SU-DHL-6 (cell line): ENCODE measurements around the gene RAB26.
"Not testable (repeated sequence)": the region's sequence is repeated elsewhere in the genome, so short reads cannot be mapped to it uniquely, and the experiment has no call there.

ENCODE experiments used
- EZH2phosphoT487 ChIP-seq: fragments of 200-600 bp; sonication (generic), shearing (Covaris generic); conservative IDR thresholded peaks from 2 replicates; pipeline ENCODE4 v1.6.1; 2018; ENCODE audit warnings: mild to moderate bottlenecking, antibody characterized with exemption, low read length, moderate library complexity, mixed read lengths
- TF ChIP-seq, protein P1 (sequence below): fragments of 200-600 bp; sonication (generic); IDR thresholded peaks from one replicate; pipeline ENCODE4 v1.5.1; 2017; ENCODE audit warnings: antibody characterized with exemption, mild to moderate bottlenecking, low read length, moderate library complexity; ENCODE audit not compliant: insufficient read depth, poor library complexity, severe bottlenecking

DNA sequence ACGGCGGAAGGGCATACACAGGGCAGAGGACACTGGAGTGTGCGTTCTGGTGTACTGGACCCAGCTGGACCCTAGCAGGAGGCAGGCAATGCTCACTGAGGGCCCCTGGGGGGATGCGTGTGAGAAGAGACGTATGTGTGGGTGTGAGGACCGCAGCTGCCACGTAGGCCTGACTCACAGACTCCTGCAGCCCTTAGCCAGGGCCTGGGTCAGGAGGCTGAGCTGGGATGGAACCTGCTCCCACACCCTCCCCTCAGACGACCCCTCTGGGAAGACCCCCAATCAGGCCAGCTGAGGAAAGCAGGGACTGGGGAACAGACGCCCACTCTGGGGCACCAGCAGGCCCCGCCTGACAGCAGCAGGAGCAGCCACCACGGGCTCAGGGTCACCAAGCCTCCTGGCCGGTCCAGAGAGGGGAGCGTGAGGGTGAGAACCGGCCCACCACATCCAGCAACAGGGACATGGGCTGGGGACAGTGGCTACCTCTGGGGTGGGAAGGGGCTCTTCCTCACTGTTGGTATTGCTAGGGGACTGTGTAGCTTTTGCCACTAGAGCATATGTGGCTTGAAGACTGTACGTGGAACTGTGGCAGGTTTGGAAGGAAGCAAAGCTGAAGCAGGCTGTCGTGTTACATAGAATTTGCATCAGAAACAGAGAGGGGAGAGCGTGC lies 41.2 kb upstream of the RAB26 start:
- TF ChIP-seq, protein P1, sequence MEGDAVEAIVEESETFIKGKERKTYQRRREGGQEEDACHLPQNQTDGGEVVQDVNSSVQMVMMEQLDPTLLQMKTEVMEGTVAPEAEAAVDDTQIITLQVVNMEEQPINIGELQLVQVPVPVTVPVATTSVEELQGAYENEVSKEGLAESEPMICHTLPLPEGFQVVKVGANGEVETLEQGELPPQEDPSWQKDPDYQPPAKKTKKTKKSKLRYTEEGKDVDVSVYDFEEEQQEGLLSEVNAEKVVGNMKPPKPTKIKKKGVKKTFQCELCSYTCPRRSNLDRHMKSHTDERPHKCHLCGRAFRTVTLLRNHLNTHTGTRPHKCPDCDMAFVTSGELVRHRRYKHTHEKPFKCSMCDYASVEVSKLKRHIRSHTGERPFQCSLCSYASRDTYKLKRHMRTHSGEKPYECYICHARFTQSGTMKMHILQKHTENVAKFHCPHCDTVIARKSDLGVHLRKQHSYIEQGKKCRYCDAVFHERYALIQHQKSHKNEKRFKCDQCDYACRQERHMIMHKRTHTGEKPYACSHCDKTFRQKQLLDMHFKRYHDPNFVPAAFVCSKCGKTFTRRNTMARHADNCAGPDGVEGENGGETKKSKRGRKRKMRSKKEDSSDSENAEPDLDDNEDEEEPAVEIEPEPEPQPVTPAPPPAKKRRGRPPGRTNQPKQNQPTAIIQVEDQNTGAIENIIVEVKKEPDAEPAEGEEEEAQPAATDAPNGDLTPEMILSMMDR: not testable (repeated sequence)
- TF ChIP-seq EZH2phosphoT487: not testable (repeated sequence)
